GM18870 (cell line): ENCODE data around the gene INSL3.

ENCODE experiments used
- ATAC-seq: cut with Tn5 transposase; IDR thresholded peaks from one replicate; pipeline ENCODE4 v1.9.1; 2021; ENCODE audit warnings: moderate library complexity; ENCODE audit not compliant: unreplicated experiment

The INSL3 gene

DNA sequence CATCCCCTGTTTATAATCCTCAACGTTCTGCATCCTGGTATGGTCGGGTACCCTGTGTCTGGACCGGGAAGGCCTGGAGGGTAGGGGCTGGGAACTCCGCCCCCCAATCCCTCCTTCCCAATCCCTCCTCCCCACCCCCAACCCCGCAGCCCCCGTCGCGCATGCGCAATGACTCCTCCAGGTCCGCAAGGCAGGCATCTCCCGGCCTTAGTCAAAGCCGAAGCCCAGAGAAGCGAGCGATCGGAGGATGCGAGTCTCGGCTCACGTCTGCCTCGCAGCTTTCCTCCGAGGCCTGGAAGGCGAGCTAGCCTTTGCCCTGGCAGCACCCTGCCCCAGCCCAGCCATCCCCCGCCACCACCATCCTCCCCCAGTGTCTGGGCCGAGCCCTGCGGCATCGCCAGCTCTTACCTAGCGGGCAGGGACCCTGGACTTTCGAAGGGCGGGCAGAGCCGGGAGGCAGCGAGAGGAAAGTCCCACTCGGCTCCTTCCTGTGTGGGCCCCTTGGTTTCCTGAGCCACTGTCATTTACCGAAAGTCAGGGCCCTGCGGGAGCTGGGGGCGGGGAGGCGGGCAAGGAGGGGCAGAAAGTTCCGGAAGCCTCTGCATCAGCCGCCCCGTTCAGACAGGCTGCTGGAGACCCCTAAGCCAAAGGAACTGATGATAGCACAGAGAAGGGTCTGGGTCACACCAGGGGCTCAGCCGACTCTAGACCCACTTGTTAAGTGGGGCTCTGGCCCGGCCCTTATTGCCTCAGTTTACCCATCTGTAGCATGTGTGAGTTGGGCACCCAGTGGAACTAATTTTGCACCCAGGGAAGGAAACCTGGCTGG, 26.4 kb upstream of the INSL3 start, which contains the start of gene JAK3:
Gene JAK3 (minus strand): TSS at position 445 of the 829 bp plus-strand sequence. CDS start 3,565 bp downstream, outside the sequence.
- peak; percentile 53 for ATAC-seq

DNA sequence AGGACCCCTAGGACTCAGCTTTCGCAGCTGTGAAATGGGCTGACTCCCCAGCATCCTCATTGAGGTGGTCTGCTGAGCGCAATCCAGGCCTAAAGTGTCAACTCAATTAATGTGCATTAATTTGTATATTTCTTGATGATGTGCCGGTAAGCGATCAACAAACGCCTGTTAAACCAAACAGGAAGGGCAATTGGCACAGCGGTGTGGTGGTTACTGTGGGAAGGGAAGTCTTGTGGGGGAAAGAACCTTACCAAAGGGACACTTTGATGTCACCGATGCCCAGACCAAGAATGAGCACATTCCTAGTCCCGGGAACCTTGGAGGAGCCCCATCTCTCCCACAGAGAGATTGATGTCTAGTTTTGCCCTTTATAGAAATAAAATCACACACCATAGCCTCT, 24.8 kb upstream of the INSL3 start:
- ATAC-seq, result no peak

DNA sequence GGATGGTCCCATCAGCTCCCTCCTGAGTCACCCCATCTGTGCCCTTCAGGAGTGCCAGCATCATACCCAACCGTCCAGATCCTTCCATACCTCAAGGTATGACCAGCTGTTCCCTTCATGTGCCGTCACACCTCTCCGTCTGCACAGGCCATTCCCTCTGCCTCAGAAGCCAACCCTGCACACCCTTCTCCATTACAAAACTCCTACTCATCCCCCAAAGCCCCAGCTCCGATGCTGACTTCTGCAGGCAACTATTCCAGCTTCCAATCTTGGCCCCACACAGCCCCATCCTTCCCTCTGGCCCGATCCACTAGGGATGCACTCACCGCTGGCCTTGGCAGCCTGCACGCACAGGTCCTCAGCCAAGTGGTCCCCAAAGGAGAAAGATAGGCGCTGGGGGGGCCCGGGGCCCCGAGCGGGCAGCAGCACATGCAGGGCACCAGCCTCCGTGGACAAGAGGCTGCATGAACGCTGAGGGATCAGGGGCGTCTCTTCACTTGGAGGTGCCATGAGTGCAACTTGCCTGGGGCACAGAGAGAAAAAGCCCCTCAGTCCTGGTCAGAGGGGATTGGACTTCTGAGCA, 22.7 kb upstream of the INSL3 start:
- ATAC-seq, result no peak

DNA sequence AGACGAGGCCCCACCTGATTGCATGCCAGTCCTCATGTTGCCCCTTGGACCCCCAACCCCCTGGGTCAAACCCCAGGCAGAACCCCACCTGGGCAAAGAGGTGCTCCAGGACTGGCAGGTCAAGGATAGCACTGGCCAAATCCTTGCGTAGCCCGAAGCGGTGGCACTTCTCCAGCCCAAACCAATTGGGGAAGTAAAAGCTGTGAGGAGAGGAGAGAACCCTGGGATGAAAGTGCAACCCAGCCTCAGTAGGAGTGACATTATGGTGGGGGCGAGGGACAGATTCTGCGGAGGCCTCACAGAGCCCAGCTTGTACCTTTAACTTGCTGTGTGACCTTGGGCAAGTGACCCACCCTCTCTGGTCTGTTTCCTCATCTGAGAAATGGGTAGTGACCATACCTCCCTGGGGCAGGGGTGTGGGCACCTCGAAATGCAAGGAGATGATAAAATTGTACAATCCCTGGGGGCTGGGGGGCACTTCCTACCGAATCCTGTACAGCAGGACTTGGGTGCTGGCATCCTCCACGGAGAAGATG, 22.0 kb upstream of the INSL3 start:
- no peak for ATAC-seq

DNA sequence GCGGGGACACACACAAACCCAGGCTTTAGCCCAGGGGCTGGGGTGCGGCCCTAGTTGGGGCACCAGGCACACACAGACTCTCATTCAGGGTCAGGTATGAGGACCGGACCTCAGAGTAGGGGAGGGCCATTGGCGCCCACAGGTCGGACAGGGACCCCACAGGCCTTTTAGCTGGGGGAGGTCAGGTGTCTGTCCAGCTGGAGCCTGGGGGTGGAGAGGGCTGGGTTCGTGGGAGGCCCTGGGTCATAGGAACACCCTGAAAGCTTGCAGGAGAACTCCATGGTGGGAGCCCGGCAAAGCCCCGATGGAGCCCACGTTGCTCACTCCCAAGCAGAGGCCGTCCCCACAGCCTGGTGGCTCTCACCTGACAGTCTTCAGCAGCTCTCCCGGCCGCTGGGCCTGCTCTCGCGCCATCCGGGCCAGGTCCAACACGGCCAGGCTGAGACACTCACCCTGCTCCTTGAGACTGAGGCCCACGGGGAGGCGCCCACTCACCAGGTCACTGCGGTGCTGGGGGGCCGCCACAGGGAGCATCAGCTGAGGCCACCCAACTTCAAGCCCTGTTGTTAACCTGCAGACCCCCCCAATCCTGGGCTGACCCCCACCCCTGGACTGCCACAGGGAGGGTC, 21.5 kb upstream of the INSL3 start:
- ATAC-seq, result no peak

DNA sequence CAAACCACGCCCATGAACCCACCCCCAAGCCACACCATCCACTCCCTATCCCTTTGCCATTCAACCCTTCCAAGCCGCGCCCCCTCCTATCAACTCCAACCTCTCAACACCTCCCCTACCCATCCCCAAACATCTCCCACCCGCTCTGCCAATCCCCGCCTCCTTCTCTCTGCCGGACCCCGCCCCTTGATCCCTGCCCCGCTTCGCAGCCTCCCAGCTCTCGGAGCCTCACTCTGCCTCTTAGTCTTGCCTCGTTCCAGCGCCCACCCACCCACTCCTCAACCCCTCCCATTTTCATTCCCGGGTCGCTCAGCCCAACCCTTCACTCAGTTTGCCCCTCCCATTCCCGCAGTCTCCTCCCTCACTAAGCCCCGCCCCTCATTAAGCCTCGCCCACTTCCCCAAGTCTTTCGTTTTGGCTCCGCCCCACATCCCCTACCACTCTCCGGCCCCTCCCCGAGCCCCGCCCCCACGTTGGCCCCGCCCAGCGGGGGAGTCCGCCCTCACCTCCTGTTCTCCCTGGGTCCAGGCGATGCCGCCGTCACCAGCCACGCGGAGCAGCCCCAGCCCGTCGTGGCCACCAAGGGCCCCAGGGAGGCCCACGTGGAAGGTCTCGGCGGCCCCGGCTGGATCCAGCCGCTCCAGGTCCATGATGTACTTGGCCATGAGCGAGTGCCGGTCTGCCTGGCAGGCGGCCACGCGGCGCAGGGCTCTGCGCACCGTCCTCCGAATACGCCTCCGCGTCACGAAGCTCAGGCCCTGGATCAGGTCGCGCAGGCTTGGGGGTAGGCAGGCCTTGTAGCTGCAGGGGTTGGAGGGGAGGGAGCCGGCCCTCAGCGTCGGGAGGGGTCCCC, 20.7 kb upstream of the INSL3 start:
- no peak for ATAC-seq

DNA sequence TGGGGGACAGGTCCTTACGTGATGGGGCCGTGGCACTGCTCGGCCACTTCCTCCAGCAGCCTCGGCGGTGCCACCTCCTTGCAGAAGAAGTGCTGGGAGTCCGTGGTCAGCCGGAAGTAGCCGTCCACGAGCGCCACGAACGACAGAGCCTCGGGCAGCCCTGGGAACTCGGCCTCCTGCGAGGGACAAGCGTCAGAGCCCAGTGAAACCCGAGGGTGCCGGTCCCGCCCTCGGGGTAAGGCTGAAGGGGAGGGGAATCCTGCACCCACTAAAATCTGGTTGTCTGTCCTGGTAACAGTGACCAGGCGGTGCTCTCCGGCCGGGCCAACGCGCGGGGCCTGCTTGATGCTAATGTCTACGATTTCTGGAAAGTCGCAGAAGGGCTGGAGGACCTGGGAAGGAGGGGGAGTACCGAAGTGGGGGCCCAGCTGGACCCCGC, 20.1 kb upstream of the INSL3 start:
- ATAC-seq, result no peak

DNA sequence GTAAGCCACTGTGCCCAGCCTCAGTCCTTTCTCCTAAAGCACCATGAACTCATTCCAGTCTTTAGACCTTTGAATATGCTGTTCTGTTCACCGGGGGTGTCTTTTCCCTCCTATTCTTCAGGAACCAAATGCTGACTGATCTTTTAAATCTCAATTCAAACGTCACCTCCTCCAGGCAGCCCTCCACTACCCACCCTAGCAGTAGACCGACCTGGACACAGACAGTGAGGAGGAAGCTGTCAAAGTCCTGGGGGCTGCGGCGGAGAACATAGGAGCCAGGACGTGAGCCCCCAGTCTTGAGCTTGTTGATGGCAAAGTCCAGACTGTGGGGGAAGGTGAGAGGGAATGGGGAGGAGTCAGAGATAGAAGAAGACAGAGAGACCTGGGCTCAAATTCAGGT, 18.7 kb upstream of the INSL3 start:
- no peak for ATAC-seq

DNA sequence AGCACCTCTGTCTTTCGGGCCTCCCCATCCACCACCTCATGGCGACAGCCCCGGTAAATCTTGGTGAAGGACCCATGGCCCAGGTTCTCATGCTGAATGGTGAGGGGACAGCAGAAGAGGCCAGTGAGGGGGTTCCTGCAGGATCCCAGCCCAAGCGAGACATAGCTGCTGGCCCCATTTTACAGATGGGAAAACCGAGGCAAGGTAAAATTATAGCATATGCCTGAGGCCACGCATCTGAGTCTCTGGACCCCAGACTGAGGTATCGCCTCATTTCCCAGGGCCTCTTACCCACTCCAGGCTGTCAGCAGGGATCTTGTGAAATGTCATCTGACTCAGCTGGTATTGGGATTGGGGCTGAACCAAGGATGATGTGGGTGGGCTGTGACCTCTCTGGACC, 16.7 kb upstream of the INSL3 start:
- ATAC-seq, result no peak

DNA sequence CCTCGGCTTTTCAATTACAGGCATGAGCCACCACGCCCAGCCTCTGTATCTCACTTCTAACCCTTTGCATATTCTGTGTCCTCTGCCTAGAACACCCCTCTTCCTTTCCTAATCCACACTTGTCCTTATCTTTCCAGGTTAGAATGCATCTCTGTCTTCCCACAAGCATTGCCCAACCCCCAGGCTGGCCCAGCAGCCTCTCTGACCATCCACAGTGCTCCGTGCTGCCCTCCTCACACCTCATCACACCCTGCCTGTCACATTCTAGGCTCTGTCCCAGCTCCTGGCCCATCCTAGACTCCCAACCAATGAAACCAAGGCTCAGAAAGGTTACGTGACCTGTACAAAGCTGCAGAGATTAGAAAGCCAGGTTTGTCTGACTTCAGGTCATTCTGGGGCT, 15.2 kb upstream of the INSL3 start:
- ATAC-seq, result no peak

DNA sequence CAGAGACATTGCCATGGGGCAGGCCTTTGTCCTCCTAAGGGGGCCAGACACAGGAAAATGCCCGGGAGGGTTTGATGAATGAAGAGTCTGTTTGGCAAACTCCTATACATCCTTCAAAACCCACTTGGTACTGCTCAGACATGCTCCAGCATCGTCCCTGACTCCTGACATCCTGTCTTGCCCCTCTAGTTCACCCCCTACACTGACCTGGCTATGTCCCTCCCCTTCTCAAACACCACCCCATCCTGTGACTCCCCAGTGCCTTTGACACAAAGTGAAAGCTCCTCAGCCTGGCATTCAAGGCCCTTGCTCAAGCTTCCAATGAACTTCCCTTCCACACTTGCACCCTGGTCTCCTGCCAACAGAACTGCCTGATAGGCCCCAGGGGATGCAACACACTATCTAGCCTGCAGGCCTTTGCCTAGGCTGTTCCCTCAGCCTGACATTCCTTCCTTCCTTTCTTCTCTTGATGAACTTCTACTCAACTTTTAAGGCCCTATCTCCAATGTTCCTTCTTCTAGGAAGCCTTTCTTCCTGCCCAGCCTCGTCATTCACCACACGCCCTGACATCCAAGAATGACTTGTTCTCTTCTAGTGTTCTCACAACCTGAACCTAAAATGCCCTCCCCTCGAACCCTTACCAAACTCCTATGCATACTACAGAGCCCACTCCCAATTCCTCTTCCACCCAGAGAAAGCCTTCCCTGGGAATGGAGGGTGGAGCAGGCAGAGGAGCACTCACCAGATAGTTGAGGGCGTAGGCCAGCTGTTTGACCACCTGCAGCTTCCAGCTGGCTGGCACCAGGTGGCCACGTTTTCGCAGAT, 14.1 kb upstream of the INSL3 start:
- ATAC-seq, result no peak

DNA sequence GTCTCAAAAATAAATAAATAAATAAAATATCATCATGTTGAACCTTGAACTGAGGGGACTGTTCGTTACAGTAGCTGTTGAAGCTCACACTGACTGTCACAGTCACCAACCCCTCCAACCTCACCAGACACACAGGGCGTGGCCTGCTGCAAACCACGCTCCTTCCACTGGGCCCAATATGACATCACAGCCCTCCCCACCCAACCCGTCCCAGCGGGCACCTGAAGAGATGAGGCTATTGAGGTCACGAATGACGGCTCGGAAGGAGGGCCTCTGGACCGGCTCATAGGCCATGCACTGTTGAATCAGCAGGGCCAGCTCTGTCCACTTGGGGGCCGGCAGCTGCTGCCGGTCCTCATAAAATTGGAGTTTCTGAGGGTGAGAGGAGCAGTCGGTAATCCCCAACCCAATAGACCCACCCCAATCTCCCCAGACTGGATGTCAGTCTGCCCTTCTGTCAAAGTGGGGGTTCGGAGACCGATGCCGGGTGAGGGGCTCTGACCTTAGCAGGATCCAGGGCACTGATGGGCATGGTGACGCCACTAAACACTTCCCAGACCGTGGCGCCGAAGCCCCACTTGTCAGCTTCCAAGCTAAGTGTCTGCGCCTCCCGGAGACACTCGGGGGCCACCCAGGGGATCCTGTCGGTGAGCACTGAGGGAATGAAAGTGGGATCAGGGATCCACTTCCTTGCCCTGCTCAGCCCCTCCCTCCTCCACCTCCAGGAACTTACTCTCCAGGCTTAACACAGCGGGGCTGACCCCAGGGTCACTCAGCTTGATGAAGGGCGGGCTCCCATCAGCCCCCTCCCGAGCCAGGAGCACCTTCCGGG, 13.2 kb upstream of the INSL3 start:
- no peak for ATAC-seq

DNA sequence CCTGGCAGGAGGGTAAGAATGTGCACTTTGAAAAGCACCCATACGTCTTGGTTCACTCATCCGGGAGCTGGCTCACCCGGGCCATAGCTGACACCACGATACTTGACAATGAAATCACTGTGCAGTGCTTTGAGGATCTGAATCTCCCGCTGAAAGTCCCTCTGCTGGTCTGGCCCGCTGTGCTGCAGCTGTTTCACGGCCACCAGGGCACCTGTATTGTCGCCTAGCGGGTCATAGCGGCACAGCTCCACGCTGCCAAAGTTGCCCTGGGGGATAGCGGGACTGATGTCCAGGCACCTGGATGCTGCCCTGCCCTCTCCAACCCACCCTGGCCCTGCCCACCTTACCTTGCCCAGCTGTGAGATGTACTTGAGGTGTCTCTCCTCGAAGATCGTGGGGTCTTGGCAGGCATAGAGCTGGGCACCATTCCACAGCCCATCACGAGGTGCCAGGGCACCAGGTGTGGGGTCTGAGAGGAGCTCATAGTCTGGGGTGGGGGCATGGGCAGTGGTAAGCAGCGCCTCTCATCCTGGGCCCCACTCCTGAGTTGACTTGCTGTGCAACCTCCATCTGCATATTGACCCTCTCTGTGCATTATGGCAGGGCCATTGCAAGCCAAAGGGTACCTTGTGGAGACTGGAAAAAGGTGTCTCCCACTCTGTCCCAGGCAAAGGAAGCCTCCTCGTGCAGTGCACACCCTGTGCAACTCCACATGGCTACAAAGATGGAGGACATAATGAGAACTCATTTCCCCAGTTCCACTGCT, 11.3 kb upstream of the INSL3 start:
- no peak for ATAC-seq

DNA sequence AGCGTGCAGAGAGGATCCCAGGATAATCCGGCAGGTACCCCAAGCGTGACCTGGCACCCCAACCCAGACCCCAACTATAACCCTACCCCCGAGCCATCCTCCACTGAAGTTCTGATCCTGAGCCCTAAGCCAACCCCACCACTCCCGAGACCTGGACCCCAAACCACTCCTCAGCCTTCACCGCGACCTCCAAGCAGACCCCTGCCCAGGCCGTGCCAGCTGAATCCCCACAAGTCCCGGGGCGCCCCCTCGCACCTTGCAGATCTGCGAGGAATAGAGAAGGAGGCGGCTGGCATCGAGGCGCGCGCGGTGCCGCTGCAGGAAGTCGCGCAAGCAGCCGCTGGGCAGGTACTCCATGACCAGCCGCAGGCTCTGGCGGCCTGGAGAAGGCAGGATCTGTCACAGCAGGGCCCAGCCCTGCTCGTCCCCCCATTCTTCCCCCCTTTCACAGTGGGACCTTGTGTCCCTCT, 10.1 kb upstream of the INSL3 start:
- ATAC-seq, result no peak

DNA sequence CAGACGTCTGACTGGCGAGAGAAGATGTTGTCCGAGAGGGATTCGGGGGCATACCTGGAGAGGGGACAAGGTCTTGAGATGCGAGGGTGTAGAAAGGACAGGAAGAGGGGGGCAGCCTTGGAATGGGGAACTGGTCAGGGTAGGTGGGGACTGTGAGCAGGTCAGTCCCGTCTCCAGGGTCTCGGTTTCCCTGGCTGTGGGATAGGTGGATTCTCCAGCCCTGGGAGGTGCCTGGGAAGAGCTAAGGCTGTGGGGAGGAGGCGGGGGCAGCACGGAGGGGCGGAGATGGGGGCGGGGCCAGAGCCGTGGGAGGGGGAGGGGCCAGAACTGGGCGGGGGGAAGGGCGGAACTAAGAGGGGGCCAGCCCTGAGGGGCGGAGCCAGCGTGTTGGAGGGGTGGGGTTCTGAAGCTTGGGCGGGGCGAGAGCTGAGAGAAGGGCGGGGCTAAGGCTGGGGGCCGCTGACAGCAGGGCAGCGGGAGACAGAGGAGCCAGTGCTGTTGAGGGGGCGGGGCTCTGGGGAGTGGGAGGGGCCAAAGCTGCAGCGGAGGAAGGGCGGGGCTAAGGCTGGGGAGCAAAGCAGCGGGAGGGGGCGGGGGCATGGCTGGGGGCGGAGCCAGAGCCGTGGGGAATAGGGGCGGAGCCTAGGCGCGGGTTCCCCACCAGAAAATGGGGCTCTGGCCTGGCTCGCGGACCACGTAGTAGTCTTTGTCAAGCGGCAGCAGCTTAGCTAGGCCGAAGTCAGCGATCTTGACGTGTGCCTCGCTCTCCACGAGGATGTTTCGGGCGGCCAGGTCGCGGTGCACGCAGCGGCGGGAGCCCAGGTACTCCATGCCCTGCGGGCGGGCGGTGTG, 9.5 kb upstream of the INSL3 start:
- no peak for ATAC-seq

DNA sequence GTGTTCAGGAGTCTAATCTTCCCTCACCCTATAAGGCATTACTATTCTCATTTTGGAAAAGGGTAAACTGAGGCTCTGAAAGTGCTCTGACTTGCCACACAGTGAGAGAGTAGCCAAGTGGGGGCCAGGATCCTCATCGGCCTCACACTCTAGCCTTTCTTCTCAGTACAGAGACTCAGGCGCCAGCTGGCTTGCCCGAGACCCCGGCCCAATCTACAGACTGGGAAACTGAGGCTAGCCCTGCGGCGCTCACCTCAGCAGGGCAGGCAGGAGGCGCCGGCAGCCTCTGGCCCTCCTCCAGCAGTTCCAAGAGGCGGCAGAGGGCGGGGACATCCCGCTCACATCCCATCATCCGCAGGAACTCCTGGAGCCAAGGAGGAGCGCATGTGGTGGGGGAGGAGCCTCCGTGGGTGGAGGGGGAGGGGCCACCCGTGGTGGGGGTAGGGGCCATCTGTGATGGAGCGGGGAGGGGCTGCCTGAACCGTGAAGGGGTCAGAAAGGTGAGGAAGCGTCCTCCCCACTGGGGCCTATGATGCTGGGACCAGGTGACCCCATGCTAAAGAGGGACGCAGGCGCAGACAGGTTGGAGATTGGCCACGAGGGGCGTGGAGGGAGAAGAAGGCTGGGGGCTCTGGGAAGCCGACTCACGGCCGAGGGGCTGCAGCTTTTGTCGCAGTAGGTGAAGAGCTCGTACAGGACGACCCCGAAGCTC, 8.7 kb upstream of the INSL3 start:
- no peak for ATAC-seq
